ENCODE data around the gene HOXA11. TPM values are rescaled to one million over a fixed set of nuclear protein-coding genes. Genes with fewer than 3 reads are reported as not detected.

HOXA11 gene
- polyA plus RNA-seq, 1 experiment, result 34.0 TPM

DNA sequence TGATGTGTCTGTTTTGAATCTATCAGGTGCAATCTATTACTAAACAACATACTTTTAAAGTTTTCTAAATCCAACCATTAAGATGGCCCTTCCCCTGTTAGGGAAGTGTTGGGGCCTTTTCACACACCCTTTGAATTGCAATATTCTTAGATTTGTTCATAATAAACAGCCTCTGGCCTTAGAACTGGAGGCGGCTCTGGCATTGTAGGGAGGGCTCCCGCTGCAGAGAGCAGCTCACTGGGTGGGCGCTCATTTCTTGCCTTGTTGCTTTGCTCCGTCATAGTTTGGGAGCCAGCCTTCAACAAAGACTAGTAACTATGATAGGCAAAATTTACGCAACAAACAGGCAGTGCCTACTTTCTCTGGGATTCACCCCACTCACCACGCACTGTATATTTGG, 6.7 kb downstream of the HOXA11 start:
- peaks cover 9% of the 10 kb centered on the region for H3K36me3 ChIP-seq (ENCODE audit: control insufficient read depth, insufficient read depth, low read length)
- H3K4me3 ChIP-seq (ENCODE audit: low read depth, low read length), result peak overlapping the region; percentile 72
- TF ChIP-seq, protein P1, sequence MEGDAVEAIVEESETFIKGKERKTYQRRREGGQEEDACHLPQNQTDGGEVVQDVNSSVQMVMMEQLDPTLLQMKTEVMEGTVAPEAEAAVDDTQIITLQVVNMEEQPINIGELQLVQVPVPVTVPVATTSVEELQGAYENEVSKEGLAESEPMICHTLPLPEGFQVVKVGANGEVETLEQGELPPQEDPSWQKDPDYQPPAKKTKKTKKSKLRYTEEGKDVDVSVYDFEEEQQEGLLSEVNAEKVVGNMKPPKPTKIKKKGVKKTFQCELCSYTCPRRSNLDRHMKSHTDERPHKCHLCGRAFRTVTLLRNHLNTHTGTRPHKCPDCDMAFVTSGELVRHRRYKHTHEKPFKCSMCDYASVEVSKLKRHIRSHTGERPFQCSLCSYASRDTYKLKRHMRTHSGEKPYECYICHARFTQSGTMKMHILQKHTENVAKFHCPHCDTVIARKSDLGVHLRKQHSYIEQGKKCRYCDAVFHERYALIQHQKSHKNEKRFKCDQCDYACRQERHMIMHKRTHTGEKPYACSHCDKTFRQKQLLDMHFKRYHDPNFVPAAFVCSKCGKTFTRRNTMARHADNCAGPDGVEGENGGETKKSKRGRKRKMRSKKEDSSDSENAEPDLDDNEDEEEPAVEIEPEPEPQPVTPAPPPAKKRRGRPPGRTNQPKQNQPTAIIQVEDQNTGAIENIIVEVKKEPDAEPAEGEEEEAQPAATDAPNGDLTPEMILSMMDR (IDR thresholded peaks at IDR 0.05; ENCODE audit: insufficient read depth, low read depth, low read length), result no peak
- no peak for DNase-seq (ENCODE audit: low read depth)
- ChIA-PET CTCF (interaction anchor here (0.9 to 16.1 kb wide), 6 partner anchors 9 to 1230 kb away, joined by 3 to 187 read pairs (median 17); partner anchors contain the start of gene HOXA11), POLR2A (interaction anchor here (0.6 to 2.3 kb wide), 4 partner anchors 9 to 867 kb away, joined by 4 to 11 read pairs (median 5); no protein-coding TSS in a partner anchor)
- no peaks in the 10 kb centered on the region for H3K27me3 ChIP-seq (ENCODE audit: control insufficient read depth, insufficient read depth, low read length)

DNA sequence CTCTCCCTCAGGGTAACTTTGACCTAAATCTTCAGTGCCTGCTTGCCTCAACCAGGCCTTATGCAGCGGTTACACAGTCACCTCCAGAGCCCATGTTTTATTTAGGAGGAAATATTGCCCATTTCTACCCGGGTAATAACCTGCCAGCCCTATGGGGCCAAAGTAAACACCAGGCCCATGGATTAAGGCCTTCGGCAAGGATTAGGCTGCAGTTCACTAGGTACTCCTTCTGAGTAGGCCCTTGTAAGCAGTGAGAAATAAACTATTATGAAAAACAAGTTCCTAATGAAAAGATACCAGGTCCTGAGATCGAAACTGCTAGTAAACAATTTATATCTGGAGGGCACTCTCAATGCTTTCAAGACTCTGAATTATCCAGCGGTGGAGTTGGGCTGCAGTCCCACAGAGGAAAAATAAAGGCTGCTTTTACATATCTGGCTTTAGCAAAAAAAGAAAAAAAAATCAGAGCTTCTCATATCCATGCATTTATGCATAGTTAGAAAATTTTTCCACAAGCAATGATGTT, 7.2 kb downstream of the HOXA11 start:
- H3K36me3 ChIP-seq (ENCODE audit: control insufficient read depth, insufficient read depth, low read length), result peaks cover 9% of the 10 kb centered on the region
- CTCF ChIA-PET, result interaction anchor here (2.1 to 16.1 kb wide), 5 partner anchors 8 to 27 kb away, joined by 7 to 187 read pairs (median 24); partner anchors contain the start of gene HOXA11
- POLR2A ChIA-PET, result interaction anchor here (0.8 to 2.3 kb wide), 4 partner anchors 9 to 12 kb away, joined by 4 to 9 read pairs (median 5); no protein-coding TSS in a partner anchor
- DNase-seq (ENCODE audit: low read depth), result no peak
- H3K4me3 ChIP-seq (ENCODE audit: low read depth, low read length), result peak overlapping the region; percentile 72
- no peaks in the 10 kb centered on the region for H3K27me3 ChIP-seq (ENCODE audit: control insufficient read depth, insufficient read depth, low read length)
- TF ChIP-seq, protein P1 (IDR thresholded peaks at IDR 0.05; ENCODE audit: insufficient read depth, low read depth, low read length), result no peak

DNA sequence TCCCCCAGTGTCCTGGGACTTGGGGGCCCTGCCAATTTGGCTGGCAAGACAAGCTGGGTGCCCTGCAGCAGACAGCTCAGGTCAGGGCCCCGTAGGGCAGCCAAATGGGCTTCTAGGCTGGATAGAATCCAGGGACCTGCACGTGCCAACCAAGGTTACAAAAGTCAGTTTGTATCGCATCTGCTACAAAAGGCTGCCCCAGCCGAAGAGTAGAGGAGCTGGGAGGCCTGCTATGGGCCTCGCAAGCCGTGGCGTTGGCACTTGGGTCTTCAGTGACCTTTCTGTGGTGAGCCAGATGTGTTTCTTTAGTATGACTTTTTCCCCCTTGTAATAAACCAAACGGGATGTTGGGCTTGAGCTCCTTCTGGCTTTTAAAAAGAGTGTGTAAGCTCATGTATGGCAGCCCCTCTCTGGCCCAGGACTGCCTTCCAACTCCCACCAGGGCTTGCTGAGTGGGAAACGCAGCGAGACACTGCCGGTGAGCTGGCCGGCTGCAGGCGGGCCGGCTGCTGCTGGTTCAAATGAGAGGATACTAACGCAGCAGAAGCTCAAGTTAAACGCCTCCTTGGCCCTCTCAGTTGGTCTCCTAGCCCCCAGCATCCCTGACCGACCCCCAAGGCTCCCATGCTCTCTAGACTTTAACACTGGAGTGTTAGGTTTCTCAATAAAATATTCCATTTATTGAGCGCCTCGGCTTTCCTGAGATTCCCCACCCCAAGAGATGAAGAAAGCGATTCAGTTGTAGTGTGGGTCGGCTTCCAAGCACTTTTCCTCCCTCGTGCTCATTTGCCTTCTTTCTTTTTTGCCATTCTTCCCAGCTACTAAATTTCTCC, 7.9 kb downstream of the HOXA11 start:
- Histone ChIP-seq H3K36me3 (ENCODE audit: control insufficient read depth, insufficient read depth, low read length) (peaks cover 7% of the 10 kb centered on the region), H3K27me3 (ENCODE audit: control insufficient read depth, insufficient read depth, low read length) (no peaks in the 10 kb centered on the region), H3K4me3 (ENCODE audit: low read depth, low read length) (peak overlapping the region; percentile 72)
- ChIA-PET POLR2A (interaction anchor here (0.6 to 1.3 kb wide), 6 partner anchors 8 to 23 kb away, joined by 3 to 9 read pairs (median 4); partner anchors contain the start of genes HOXA11 and HOXA13), CTCF (interaction anchor here (0.6 to 16.1 kb wide), 6 partner anchors 10 to 58 kb away, joined by 4 to 187 read pairs (median 19); partner anchors contain the start of gene HOXA11)
- DNase-seq (ENCODE audit: low read depth), result no peak
- TF ChIP-seq, protein P1 (IDR thresholded peaks at IDR 0.05; ENCODE audit: insufficient read depth, low read depth, low read length), result no peak

DNA sequence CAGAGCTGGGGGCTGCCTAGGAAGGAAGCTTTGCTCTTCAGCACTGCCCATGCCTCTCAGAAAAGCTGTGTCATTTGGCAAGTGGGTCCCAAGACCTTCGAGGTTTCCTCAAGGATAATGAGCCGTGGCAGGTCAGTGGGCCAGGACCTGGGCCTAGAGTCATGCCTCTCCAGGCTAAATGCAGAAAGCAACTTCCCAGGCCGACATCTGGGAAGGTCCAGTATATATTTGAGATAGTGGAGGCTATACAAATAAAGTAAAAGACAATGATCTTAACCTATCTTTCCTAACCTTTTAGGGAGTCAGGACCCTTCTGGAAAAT, 8.5 kb downstream of the HOXA11 start:
- Histone ChIP-seq H3K36me3 (ENCODE audit: control insufficient read depth, insufficient read depth, low read length) (peaks cover 8% of the 10 kb centered on the region), H3K27me3 (ENCODE audit: control insufficient read depth, insufficient read depth, low read length) (no peaks in the 10 kb centered on the region), H3K4me3 (ENCODE audit: low read depth, low read length) (peak overlapping the region; percentile 72)
- ChIA-PET CTCF (interaction anchor here (1.4 to 16.1 kb wide), 5 partner anchors 10 to 26 kb away, joined by 6 to 187 read pairs (median 20); partner anchors contain the start of gene HOXA11), POLR2A (interaction anchor here (0.6 to 1.3 kb wide), 3 partner anchors 8 to 801 kb away, joined by 3 to 9 read pairs (median 4); partner anchors contain the start of gene HOXA11)
- no peak for DNase-seq (ENCODE audit: low read depth)
- TF ChIP-seq, protein P1 (IDR thresholded peaks at IDR 0.05; ENCODE audit: insufficient read depth, low read depth, low read length), result no peak
